Prostate gland (tissue), 2 donors: ENCODE measurements around the gene LHX5. TPM values are rescaled to one million over a fixed set of nuclear protein-coding genes. Genes with fewer than 3 reads are reported as not detected.

ENCODE experiments used
- DNase-seq: peaks from one replicate; pipeline ENCODE4 v3.0.0-alpha.2; 2019; ENCODE audit warnings: low spot score
- H3K27ac ChIP-seq, 2 donors: fragments of 200-600 bp; sonication (generic); 2 replicates each; pipeline ENCODE4 v1.5.1; 2017 to 2019
- H3K27me3 ChIP-seq: fragments of 200-600 bp; sonication (generic); replicated peaks from 2 replicates; pipeline ENCODE4 v1.5.1; 2019; ENCODE audit not compliant: insufficient read depth
- H3K36me3 ChIP-seq, 2 donors: fragments of 200-600 bp; sonication (generic); 1 replicate in 1 of 2; 2 replicates in 1 of 2; pipeline versions ENCODE4 v1.5.1 to v1.8.1; 2017 to 2019
- H3K4me1 ChIP-seq: fragments of 200-600 bp; sonication (generic); replicated peaks from 2 replicates; pipeline ENCODE4 v1.5.1; 2019
- H3K4me3 ChIP-seq, 2 donors: fragments of 200-600 bp; sonication (generic); 2 replicates each; pipeline ENCODE4 v1.5.1; 2017 to 2019
- H3K9me3 ChIP-seq: fragments of 200-600 bp; sonication (generic); 2 replicates; pipeline ENCODE4 v1.5.1; 2017
- POLR2A ChIP-seq: fragments of 450-650 bp; IDR thresholded peaks from one replicate; pipeline ENCODE4 v1.6.1; 2016; ENCODE audit warnings: antibody characterized with exemption, mild to moderate bottlenecking
- POLR2AphosphoS5 ChIP-seq: sonication (generic); formaldehyde crosslinking; IDR thresholded peaks from one replicate; pipeline ENCODE4 v1.6.1; 2017; ENCODE audit warnings: antibody characterized with exemption
- WGBS: methylation state at CpG from one replicate; pipeline ENCODE4 v1.1.5; 2018; 5-methylcytosine and 5-hydroxymethylcytosine counted together
- intact Hi-C: fragments of 100-400 bp; cut with DNase I; formaldehyde crosslinking; loops from one replicate; pipeline ENCODE4 v1.14.2; 2022
- total RNA-seq, 2 donors: library from RNA; depleted of rRNA; stranded (reverse); fragments of >200 nt; gene quantifications; one replicate each; pipeline ENCODE4 v1.1.0, GENCODE V29; 2016
- TF ChIP-seq, protein P1 (sequence below), 4 experiments: fragments of 200-600 bp in 2 of 4; fragments of 450-650 bp in 2 of 4; sonication (generic) in 2 of 4; IDR thresholded peaks; 1 replicate in 3 of 4; 2 replicates in 1 of 4; pipeline ENCODE4 v1.5.1; 2016 to 2019; ENCODE audit warnings: antibody characterized with exemption in 4 of 4, mild to moderate bottlenecking in 2 of 4, moderate library complexity in 2 of 4

Gene LHX5
- total RNA-seq, 2 donors from 2014 or later = not detected

DNA sequence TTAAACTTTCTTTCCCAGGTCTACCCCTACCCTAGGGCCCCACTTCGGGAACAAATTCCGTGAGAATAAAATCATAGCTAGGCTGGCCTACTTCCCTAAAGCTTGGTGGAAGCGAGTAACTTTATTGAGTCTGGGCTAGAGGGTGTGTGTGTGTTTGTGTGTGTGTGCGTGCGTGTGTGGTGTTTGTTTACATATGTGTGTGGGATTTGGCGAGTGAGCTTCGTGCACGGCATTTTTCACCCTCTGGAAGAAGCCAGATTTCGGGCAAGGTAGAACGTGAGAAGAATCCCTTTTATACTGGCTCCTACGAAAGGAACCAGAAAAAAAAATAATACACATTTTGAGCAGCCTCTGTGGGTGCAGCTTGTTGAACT lies 7.5 kb upstream of the LHX5 start:
- no peaks in the 10 kb centered on the region for H3K4me1 ChIP-seq
- no peaks in the 10 kb centered on the region for H3K36me3 ChIP-seq
- H3K27ac ChIP-seq = no peak overlapping the region
- intact Hi-C loops = no loop called here
- DNase-seq = no peak
- no peaks in the 10 kb centered on the region for H3K9me3 ChIP-seq
- TF ChIP-seq POLR2A (no peak), POLR2AphosphoS5 (no peak)
- TF ChIP-seq, protein P1, sequence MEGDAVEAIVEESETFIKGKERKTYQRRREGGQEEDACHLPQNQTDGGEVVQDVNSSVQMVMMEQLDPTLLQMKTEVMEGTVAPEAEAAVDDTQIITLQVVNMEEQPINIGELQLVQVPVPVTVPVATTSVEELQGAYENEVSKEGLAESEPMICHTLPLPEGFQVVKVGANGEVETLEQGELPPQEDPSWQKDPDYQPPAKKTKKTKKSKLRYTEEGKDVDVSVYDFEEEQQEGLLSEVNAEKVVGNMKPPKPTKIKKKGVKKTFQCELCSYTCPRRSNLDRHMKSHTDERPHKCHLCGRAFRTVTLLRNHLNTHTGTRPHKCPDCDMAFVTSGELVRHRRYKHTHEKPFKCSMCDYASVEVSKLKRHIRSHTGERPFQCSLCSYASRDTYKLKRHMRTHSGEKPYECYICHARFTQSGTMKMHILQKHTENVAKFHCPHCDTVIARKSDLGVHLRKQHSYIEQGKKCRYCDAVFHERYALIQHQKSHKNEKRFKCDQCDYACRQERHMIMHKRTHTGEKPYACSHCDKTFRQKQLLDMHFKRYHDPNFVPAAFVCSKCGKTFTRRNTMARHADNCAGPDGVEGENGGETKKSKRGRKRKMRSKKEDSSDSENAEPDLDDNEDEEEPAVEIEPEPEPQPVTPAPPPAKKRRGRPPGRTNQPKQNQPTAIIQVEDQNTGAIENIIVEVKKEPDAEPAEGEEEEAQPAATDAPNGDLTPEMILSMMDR (IDR thresholded peaks at IDR 0.05) = no peak
- H3K4me3 ChIP-seq = no peak overlapping the region
- WGBS = 2% methylated on average over 11 of the region's 11 CpGs
- H3K27me3 ChIP-seq = peaks cover 57% of the 10 kb centered on the region

DNA sequence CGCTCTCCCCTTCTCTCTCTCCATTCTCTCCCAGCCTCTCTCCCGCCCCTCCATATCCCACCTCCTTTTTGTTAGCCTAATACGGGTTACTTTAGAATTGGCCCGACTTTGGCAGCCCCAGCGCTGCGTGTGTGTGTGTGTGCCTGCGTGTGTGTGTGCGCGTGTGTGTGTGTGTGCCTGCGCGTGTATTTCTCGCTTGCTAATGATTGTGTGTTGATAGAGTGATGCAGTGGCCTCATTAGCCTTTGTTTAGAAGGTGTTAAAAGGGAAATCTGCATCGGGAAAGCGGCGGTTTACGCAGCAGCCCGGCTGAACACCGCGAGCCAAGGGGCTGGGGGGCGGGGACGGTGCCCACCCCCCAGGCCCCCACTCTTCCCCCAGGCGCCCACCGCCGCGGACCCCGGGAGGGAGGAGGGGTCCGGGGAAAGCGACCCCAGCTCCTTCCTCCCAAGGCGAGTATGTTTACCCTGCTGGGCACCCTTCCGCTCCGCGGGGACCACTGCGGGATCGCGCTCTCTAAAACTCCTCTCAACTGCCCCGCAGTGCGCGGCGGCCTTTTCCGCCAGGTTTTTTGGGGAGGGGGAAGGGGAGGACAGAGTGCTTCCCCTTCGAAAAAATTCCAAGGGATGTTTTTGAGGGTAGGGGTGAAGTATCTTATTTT lies 6.8 kb upstream of the LHX5 start:
- Histone ChIP-seq H3K4me1 (no peaks in the 10 kb centered on the region), H3K4me3 (no peak overlapping the region), H3K27ac (no peak overlapping the region), H3K9me3 (no peaks in the 10 kb centered on the region), H3K27me3 (peaks cover 64% of the 10 kb centered on the region), H3K36me3 (no peaks in the 10 kb centered on the region)
- DNase-seq = no peak
- intact Hi-C loops = no loop called here
- no peak for TF ChIP-seq POLR2A
- TF ChIP-seq, protein P1 (IDR thresholded peaks at IDR 0.05) = no peak
- TF ChIP-seq POLR2AphosphoS5 = no peak
- 3% methylated on average over 37 of the region's 41 CpGs for WGBS

DNA sequence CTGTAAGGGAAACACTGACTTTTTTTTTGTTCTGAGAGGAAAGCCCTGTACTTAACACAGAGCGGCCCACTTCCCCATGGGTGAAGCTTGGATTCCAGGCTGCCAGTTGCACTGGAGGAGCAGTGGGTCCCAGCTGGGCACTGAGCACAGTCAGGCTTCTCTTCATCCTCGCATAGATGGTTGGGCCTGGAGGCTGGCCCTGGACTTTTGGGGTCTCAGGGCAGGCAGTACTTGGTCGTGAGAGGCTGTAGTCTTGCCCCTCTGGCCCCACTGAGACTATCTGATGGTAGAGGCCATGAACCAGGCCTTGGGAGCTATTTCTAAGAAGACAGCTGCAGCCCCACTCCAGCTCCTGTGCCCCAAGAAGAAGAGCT lies 6.2 kb upstream of the LHX5 start:
- TF ChIP-seq, protein P1 (IDR thresholded peaks at IDR 0.05) = no peak
- TF ChIP-seq POLR2A (no peak), POLR2AphosphoS5 (no peak)
- DNase-seq = no peak
- Histone ChIP-seq H3K27me3 (peaks cover 66% of the 10 kb centered on the region), H3K36me3 (no peaks in the 10 kb centered on the region), H3K9me3 (no peaks in the 10 kb centered on the region), H3K27ac (no peak overlapping the region), H3K4me1 (no peaks in the 10 kb centered on the region), H3K4me3 (no peak overlapping the region)
- WGBS = 8% methylated on average over 3 of the region's 3 CpGs
- intact Hi-C loops = no loop called here

DNA sequence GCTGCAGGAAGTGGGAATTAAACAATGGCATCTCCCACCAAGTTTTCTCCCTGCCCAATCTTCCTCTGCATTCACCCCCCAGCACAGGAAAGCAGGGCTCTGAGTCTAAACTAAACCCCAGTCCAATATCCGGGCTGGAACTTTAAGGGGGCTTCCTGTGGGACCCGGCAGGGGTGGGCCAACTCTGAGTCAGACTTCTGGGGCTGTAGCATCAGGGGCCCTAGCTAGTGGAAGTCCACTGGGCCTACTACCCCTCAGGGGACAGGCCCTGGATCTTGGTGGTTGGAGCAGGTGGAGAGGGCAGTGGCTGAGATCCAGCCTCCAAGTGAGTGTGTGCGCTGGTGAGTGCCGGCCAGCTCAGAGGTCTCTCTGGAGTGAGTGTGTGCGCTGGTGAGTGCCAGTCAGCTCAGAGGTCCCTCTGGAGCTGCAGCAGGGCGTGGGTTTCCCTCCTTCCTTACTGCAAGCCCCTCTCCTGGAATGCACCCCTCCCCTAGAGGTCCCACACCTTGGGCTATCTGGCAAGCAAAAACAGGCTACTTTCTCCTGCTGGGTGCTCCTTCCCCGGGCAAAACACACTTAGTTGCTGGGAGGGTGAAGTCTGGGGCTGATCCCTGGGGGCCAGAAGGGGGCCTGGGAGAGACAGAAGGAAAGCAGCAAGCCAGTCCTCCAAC lies 5.6 kb upstream of the LHX5 start:
- no peak for DNase-seq
- TF ChIP-seq, protein P1 (IDR thresholded peaks at IDR 0.05) = no peak
- Histone ChIP-seq H3K4me1 (no peaks in the 10 kb centered on the region), H3K27ac (no peak overlapping the region), H3K4me3 (no peak overlapping the region), H3K9me3 (no peaks in the 10 kb centered on the region), H3K27me3 (peaks cover 69% of the 10 kb centered on the region), H3K36me3 (no peaks in the 10 kb centered on the region)
- intact Hi-C loops = no loop called here
- WGBS = 5% methylated on average over 7 of the region's 7 CpGs
